ENCODE data around the gene SHMT2. TPM values are rescaled to one million over a fixed set of nuclear protein-coding genes. Genes with fewer than 3 reads are reported as not detected.

SHMT2 gene
- polyA plus RNA-seq, 4 donors: 22.8 to 150 (median 51.5) TPM

DNA sequence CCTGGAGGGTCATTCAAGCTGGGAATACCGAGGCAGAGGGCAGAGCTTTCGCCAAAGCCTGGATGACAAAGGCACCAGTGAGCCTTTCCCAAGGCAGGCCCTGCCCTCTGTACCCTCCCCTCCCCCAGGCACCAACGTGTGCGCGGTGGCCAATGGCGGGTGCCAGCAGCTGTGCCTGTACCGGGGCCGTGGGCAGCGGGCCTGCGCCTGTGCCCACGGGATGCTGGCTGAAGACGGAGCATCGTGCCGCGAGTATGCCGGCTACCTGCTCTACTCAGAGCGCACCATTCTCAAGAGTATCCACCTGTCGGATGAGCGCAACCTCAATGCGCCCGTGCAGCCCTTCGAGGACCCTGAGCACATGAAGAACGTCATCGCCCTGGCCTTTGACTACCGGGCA lies 44.1 kb upstream of the SHMT2 start:
- DNase-seq: no peak
- H3K9me3 ChIP-seq (ENCODE audit: control insufficient read depth in 2 of 2, insufficient read depth in 1 of 2, low read depth in 1 of 2, low read length in 1 of 2): no peaks in the 10 kb centered on the region
- H3K27ac ChIP-seq (ENCODE audit: low read depth in 1 of 3, low read length in 2 of 3): no peak overlapping the region
- H3K4me3 ChIP-seq (ENCODE audit: low read depth in 1 of 3, low read length in 3 of 3): no peak overlapping the region
- peaks cover 5 to 96% (median 9%) of the 10 kb centered on the region in 3 donors for H3K36me3 ChIP-seq (ENCODE audit: control insufficient read depth in 3 of 3, insufficient read depth in 2 of 3, low read depth in 1 of 3, low read length in 3 of 3)
- no peaks in the 10 kb centered on the region for H3K27me3 ChIP-seq (ENCODE audit: control insufficient read depth in 3 of 3, insufficient read depth in 3 of 3, low read length in 3 of 3)
- no peak for FAIRE-seq
- H3K4me1 ChIP-seq (ENCODE audit: control insufficient read depth in 3 of 3, insufficient read depth in 2 of 3, low read depth in 1 of 3, low read length in 2 of 3): no peaks in the 10 kb centered on the region
- 92% methylated on average over 25 of the region's 25 CpGs for WGBS, 3 donors

DNA sequence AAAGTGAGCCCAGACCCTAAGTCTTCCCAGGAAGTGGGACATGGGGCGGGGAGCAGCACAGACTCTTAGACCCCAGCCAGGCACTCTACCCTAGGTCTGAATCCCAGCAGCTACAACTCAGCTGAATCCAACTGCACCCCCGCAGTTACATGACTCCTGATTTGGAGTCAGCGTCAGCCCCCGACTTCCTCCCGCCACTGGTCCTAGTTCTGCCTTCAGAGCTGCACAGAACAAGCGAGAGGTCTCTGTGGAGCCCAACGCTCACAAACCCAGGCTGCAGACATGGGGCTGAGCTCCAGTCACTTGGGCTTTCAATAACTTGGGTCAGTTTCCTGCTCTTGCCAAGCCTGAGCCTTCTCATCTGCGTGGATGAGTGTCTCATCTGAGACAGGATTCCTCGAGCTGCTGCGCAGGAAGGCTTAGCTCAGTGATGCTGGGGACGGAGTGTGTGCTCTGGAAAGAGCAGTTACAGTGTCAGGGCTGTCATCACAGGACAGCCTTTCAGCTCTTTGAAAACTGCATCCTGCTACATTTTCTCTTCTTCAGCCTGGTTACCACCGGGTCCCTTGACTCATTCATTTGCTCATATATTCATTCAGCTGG lies 43.5 kb upstream of the SHMT2 start:
- no peaks in the 10 kb centered on the region for H3K27me3 ChIP-seq (ENCODE audit: control insufficient read depth in 3 of 3, insufficient read depth in 3 of 3, low read length in 3 of 3)
- H3K9me3 ChIP-seq (ENCODE audit: control insufficient read depth in 2 of 2, insufficient read depth in 1 of 2, low read depth in 1 of 2, low read length in 1 of 2): no peaks in the 10 kb centered on the region
- no peaks in the 10 kb centered on the region for H3K4me1 ChIP-seq (ENCODE audit: control insufficient read depth in 3 of 3, insufficient read depth in 2 of 3, low read depth in 1 of 3, low read length in 2 of 3)
- 82 to 90% (median 89%) methylated on average over 12 of the region's 12 CpGs for WGBS, 3 donors
- H3K27ac ChIP-seq (ENCODE audit: low read depth in 1 of 3, low read length in 2 of 3): no peak overlapping the region
- no peak overlapping the region for H3K4me3 ChIP-seq (ENCODE audit: low read depth in 1 of 3, low read length in 3 of 3)
- DNase-seq (no peak), FAIRE-seq (no peak)
- H3K36me3 ChIP-seq (ENCODE audit: control insufficient read depth in 3 of 3, insufficient read depth in 2 of 3, low read depth in 1 of 3, low read length in 3 of 3): peaks cover 3 to 96% (median 6%) of the 10 kb centered on the region in 3 donors

DNA sequence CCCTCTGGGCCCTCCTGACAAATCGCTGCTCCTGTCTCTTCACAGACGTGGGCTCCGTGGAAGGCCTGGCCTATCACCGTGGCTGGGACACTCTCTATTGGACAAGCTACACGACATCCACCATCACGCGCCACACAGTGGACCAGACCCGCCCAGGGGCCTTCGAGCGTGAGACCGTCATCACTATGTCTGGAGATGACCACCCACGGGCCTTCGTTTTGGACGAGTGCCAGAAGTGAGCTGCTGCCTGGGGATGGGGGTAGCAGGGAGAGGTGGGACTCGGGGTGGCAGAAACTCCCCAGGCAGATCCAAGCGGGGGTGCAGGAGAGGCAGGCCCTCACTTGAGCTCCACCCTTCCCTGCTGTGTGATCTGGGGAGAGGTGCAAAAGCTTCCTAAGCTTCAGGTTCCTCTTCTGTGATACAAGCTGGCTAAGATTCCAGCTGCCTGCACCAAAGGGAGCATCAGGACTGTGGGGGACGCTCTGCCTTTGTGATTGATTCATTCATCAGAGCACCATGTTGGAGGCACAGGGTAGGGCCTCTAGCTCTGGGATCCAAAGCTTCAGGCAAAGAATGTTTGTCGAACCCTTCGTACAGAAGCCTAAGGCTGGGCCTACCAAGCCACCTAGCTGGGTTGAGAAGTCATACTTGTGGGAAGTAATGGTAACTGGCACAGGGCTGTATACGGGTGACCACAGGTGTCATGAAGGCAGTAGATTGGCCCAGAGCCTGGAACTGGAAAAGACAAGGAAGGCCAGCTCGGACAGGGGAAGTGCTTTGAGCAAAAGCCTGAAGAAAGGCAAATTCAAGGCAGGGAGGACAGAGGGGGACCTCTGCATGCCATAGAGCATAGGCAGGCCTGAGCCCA lies 42.1 kb upstream of the SHMT2 start:
- no peak overlapping the region for H3K27ac ChIP-seq (ENCODE audit: low read depth in 1 of 3, low read length in 2 of 3)
- no peaks in the 10 kb centered on the region for H3K9me3 ChIP-seq (ENCODE audit: control insufficient read depth in 2 of 2, insufficient read depth in 1 of 2, low read depth in 1 of 2, low read length in 1 of 2)
- no peak overlapping the region for H3K4me3 ChIP-seq (ENCODE audit: low read depth in 1 of 3, low read length in 3 of 3)
- DNase-seq (no peak), FAIRE-seq (no peak)
- 76 to 83% (median 79%) methylated on average over 21 of the region's 21 CpGs for WGBS, 3 donors
- H3K36me3 ChIP-seq (ENCODE audit: control insufficient read depth in 3 of 3, insufficient read depth in 2 of 3, low read depth in 1 of 3, low read length in 3 of 3): peaks cover 2 to 99% (median 8%) of the 10 kb centered on the region in 3 donors
- no peaks in the 10 kb centered on the region for H3K27me3 ChIP-seq (ENCODE audit: control insufficient read depth in 3 of 3, insufficient read depth in 3 of 3, low read length in 3 of 3)
- H3K4me1 ChIP-seq (ENCODE audit: control insufficient read depth in 3 of 3, insufficient read depth in 2 of 3, low read depth in 1 of 3, low read length in 2 of 3): no peaks in the 10 kb centered on the region

DNA sequence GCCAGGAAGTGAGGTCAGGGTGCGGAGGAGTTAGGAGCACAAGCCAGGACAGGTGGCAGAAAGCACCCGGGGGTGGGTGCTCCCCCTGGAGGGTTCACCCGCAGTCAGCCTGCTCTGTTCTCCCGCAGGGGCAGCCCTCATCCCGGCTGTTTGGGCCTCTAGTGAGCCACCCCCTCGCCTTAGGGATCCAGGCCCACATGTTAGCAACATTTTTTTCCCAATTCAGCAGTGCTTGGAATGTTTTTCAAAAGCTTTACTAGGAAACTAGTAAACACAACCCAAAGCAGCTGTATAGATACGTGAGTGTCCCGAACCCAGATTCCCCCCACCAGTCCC lies 41.5 kb upstream of the SHMT2 start:
- 77 to 78% (median 77%) methylated on average over 7 to 8 of the region's 8 CpGs for WGBS, 3 donors
- peaks cover 2 to 100% (median 8%) of the 10 kb centered on the region in 3 donors for H3K36me3 ChIP-seq (ENCODE audit: control insufficient read depth in 3 of 3, insufficient read depth in 2 of 3, low read depth in 1 of 3, low read length in 3 of 3)
- no peak for FAIRE-seq

DNA sequence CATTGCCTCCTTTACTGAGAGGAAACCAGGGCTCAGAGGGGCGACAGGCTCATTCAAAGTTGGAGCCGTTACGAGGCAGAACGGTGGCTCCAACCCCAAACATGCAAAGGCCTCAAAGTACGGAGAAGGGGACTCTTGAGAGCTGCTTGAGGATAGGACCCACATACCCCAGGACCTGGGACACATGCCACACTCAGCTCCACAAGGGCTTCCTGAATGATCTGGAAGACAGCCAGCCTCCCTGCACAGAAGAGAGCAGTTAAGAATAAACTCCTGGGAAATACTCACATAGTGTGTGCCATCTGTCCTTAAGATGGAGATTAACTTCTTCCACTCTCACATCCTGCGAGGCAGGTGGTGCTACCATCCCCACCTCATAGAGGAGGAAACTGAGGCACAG lies 39.5 kb upstream of the SHMT2 start:
- DNase-seq (no peak), FAIRE-seq (no peak)
- H3K9me3 ChIP-seq (ENCODE audit: control insufficient read depth in 2 of 2, insufficient read depth in 1 of 2, low read depth in 1 of 2, low read length in 1 of 2): no peaks in the 10 kb centered on the region
- WGBS, 3 donors: 74 to 91% (median 81%) methylated on average over 6 of the region's 6 CpGs
- H3K27me3 ChIP-seq (ENCODE audit: control insufficient read depth in 3 of 3, insufficient read depth in 3 of 3, low read length in 3 of 3): no peaks in the 10 kb centered on the region
- no peak overlapping the region for H3K4me3 ChIP-seq (ENCODE audit: low read depth in 1 of 3, low read length in 3 of 3)
- peaks cover 0 to 100% (median 20%) of the 10 kb centered on the region in 3 donors for H3K36me3 ChIP-seq (ENCODE audit: control insufficient read depth in 3 of 3, insufficient read depth in 2 of 3, low read depth in 1 of 3, low read length in 3 of 3)
- H3K27ac ChIP-seq (ENCODE audit: low read depth in 1 of 3, low read length in 2 of 3): no peak overlapping the region
- H3K4me1 ChIP-seq (ENCODE audit: control insufficient read depth in 3 of 3, insufficient read depth in 2 of 3, low read depth in 1 of 3, low read length in 2 of 3): no peaks in the 10 kb centered on the region

More for the DNA sequence above, 41.5 kb upstream of the SHMT2 start:
- no peaks in the 10 kb centered on the region for H3K4me1 ChIP-seq (ENCODE audit: control insufficient read depth in 3 of 3, insufficient read depth in 2 of 3, low read depth in 1 of 3, low read length in 2 of 3)
- H3K9me3 ChIP-seq (ENCODE audit: control insufficient read depth in 2 of 2, insufficient read depth in 1 of 2, low read depth in 1 of 2, low read length in 1 of 2): no peaks in the 10 kb centered on the region
- DNase-seq: no peak
- no peaks in the 10 kb centered on the region for H3K27me3 ChIP-seq (ENCODE audit: control insufficient read depth in 3 of 3, insufficient read depth in 3 of 3, low read length in 3 of 3)
- no peak overlapping the region for H3K27ac ChIP-seq (ENCODE audit: low read depth in 1 of 3, low read length in 2 of 3)
- no peak overlapping the region for H3K4me3 ChIP-seq (ENCODE audit: low read depth in 1 of 3, low read length in 3 of 3)

DNA sequence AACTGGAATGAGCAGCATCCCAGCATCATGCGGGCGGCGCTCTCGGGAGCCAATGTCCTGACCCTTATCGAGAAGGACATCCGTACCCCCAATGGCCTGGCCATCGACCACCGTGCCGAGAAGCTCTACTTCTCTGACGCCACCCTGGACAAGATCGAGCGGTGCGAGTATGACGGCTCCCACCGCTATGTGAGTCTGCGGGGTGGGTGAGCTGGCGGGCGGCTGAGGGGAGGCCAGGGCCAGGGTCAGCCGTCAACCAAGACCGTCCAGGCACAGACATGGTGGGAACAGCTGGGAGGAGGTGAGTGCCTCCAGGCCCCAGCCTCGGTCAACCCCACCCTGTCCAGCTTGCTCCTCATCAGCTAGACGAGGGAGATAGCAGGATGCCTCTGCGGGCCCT lies 38.7 kb upstream of the SHMT2 start:
- peaks cover 0 to 100% (median 23%) of the 10 kb centered on the region in 3 donors for H3K36me3 ChIP-seq (ENCODE audit: control insufficient read depth in 3 of 3, insufficient read depth in 2 of 3, low read depth in 1 of 3, low read length in 3 of 3)
- H3K27me3 ChIP-seq (ENCODE audit: control insufficient read depth in 3 of 3, insufficient read depth in 3 of 3, low read length in 3 of 3): no peaks in the 10 kb centered on the region
- H3K4me3 ChIP-seq (ENCODE audit: low read depth in 1 of 3, low read length in 3 of 3): no peak overlapping the region
- FAIRE-seq (no peak), DNase-seq (no peak)
- no peaks in the 10 kb centered on the region for H3K9me3 ChIP-seq (ENCODE audit: control insufficient read depth in 2 of 2, insufficient read depth in 1 of 2, low read depth in 1 of 2, low read length in 1 of 2)
- WGBS, 3 donors: 93 to 96% (median 95%) methylated on average over 21 to 23 of the region's 23 CpGs
- H3K27ac ChIP-seq (ENCODE audit: low read depth in 1 of 3, low read length in 2 of 3): no peak overlapping the region
- no peaks in the 10 kb centered on the region for H3K4me1 ChIP-seq (ENCODE audit: control insufficient read depth in 3 of 3, insufficient read depth in 2 of 3, low read depth in 1 of 3, low read length in 2 of 3)

DNA sequence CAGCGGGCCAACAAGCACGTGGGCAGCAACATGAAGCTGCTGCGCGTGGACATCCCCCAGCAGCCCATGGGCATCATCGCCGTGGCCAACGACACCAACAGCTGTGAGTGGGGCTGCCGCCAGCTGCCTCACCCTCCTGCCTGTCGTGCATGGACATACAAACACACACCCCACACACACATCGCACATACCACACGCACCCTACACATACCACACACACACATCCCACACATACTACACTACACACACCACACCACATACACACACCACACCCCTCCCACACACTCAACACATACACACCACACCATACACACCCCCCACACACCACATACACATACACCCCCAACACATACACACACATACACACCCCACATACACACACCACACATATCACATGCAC lies 38.1 kb upstream of the SHMT2 start:
- Histone ChIP-seq H3K36me3 (ENCODE audit: control insufficient read depth in 3 of 3, insufficient read depth in 2 of 3, low read depth in 1 of 3, low read length in 3 of 3) (peaks cover 0 to 100% (median 27%) of the 10 kb centered on the region in 3 donors), H3K4me3 (ENCODE audit: low read depth in 1 of 3, low read length in 3 of 3) (no peak overlapping the region), H3K4me1 (ENCODE audit: control insufficient read depth in 3 of 3, insufficient read depth in 2 of 3, low read depth in 1 of 3, low read length in 2 of 3) (no peaks in the 10 kb centered on the region), H3K27ac (ENCODE audit: low read depth in 1 of 3, low read length in 2 of 3) (no peak overlapping the region), H3K9me3 (ENCODE audit: control insufficient read depth in 2 of 2, insufficient read depth in 1 of 2, low read depth in 1 of 2, low read length in 1 of 2) (no peaks in the 10 kb centered on the region), H3K27me3 (ENCODE audit: control insufficient read depth in 3 of 3, insufficient read depth in 3 of 3, low read length in 3 of 3) (no peaks in the 10 kb centered on the region)
- DNase-seq: no peak
- WGBS, 3 donors: 87 to 92% (median 88%) methylated on average over 11 of the region's 11 CpGs
- no peak for FAIRE-seq

DNA sequence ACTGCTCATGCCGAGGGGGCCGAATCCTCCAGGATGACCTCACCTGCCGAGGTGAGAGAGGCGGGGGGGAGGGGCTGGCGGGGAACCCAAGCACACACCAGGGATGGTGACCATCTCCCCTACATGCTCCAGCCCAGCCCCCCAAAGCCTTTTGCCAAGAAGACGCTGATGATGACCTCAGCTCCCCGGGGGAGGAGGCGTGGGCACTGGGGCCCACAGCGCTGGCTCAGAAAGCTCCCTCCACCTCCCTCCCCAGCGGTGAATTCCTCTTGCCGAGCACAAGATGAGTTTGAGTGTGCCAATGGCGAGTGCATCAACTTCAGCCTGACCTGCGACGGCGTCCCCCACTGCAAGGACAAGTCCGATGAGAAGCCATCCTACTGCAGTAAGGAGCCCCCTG lies 36.6 kb upstream of the SHMT2 start:
- DNase-seq (no peak), FAIRE-seq (no peak)
- WGBS, 3 donors: 89 to 95% (median 91%) methylated on average over 16 of the region's 16 CpGs
- Histone ChIP-seq H3K9me3 (ENCODE audit: control insufficient read depth in 2 of 2, insufficient read depth in 1 of 2, low read depth in 1 of 2, low read length in 1 of 2) (no peaks in the 10 kb centered on the region), H3K36me3 (ENCODE audit: control insufficient read depth in 3 of 3, insufficient read depth in 2 of 3, low read depth in 1 of 3, low read length in 3 of 3) (peaks cover 0 to 100% (median 34%) of the 10 kb centered on the region in 3 donors), H3K27me3 (ENCODE audit: control insufficient read depth in 3 of 3, insufficient read depth in 3 of 3, low read length in 3 of 3) (no peaks in the 10 kb centered on the region), H3K4me1 (ENCODE audit: control insufficient read depth in 3 of 3, insufficient read depth in 2 of 3, low read depth in 1 of 3, low read length in 2 of 3) (no peaks in the 10 kb centered on the region), H3K27ac (ENCODE audit: low read depth in 1 of 3, low read length in 2 of 3) (no peak overlapping the region), H3K4me3 (ENCODE audit: low read depth in 1 of 3, low read length in 3 of 3) (no peak overlapping the region)

All from small intestine (tissue), 7 donors.